ENCODE measurements around the gene ZNF665. TPM values are rescaled to one million over a fixed set of nuclear protein-coding genes. Genes with fewer than 3 reads are reported as not detected.

Gene ZNF665
- total RNA-seq, 2 donors from 2014 or later = 7.6 to 8.6 TPM

GRCh38 chr19:53165691-53166091 is 27.5 kb downstream of the ZNF665 start:
- H3K36me3 ChIP-seq (ENCODE audit: control insufficient read depth, insufficient read depth, low read length) = peaks cover 17% of the 10 kb centered on the region
- no peaks in the 10 kb centered on the region for H3K27me3 ChIP-seq (ENCODE audit: control insufficient read depth, insufficient read depth, low read length, poor library complexity, severe bottlenecking)
- Mint-ChIP-seq H3K36me3 (ENCODE audit: low read depth) (peaks cover 26% of the 10 kb centered on the region), H3K4me3 (no peak overlapping the region), H3K4me1 (no peaks in the 10 kb centered on the region), H3K27ac (no peak overlapping the region), H3K27me3 (ENCODE audit: insufficient read depth) (peaks cover 4% of the 10 kb centered on the region), H3K9me3 (peaks cover 78% of the 10 kb centered on the region)
- no peaks in the 10 kb centered on the region for H3K4me1 ChIP-seq (ENCODE audit: control insufficient read depth, insufficient read depth, low read length)
- DNase-seq = no peak
- 91 to 93% methylated on average over 2 to 3 of the region's 3 CpGs for WGBS, 2 experiments (ENCODE audit: insufficient coverage in 1 of 2, insufficient read length in 1 of 2)
- no peak overlapping the region for H3K4me3 ChIP-seq (ENCODE audit: low read length)
- H3K27ac ChIP-seq (ENCODE audit: low read depth, low read length) = no peak overlapping the region
- H3K9ac ChIP-seq (ENCODE audit: extremely low read depth, low read length, poor library complexity, severe bottlenecking) = no peak overlapping the region
- peaks cover 65% of the 10 kb centered on the region for H3K9me3 ChIP-seq (ENCODE audit: control insufficient read depth, low read length)
- no peak for TF ChIP-seq CTCF (conservative IDR thresholded peaks at IDR 0.05)

GRCh38 chr19:53161123-53161522 is 32.0 kb downstream of the ZNF665 start:
- no peaks in the 10 kb centered on the region for H3K27me3 ChIP-seq (ENCODE audit: control insufficient read depth, insufficient read depth, low read length, poor library complexity, severe bottlenecking)
- Mint-ChIP-seq H3K27me3 (ENCODE audit: insufficient read depth) (peaks cover 11% of the 10 kb centered on the region), H3K4me1 (peaks cover 9% of the 10 kb centered on the region), H3K36me3 (ENCODE audit: low read depth) (peaks cover 30% of the 10 kb centered on the region), H3K4me3 (no peak overlapping the region), H3K27ac (no peak overlapping the region), H3K9me3 (peaks cover 55% of the 10 kb centered on the region)
- H3K27ac ChIP-seq (ENCODE audit: low read depth, low read length) = no peak overlapping the region
- no peaks in the 10 kb centered on the region for H3K4me1 ChIP-seq (ENCODE audit: control insufficient read depth, insufficient read depth, low read length)
- peaks cover 48% of the 10 kb centered on the region for H3K9me3 ChIP-seq (ENCODE audit: control insufficient read depth, low read length)
- H3K9ac ChIP-seq (ENCODE audit: extremely low read depth, low read length, poor library complexity, severe bottlenecking) = no peak overlapping the region
- 87 to 91% methylated on average over 3 of the region's 3 CpGs for WGBS, 2 experiments (ENCODE audit: insufficient coverage in 1 of 2, insufficient read length in 1 of 2)
- no peak overlapping the region for H3K4me3 ChIP-seq (ENCODE audit: low read length)
- peaks cover 17% of the 10 kb centered on the region for H3K36me3 ChIP-seq (ENCODE audit: control insufficient read depth, insufficient read depth, low read length)
- no peak for DNase-seq
- no peak for TF ChIP-seq CTCF (conservative IDR thresholded peaks at IDR 0.05)

- no peak for DNase-seq
- no peak overlapping the region for H3K27ac ChIP-seq (ENCODE audit: low read depth, low read length)
- TF ChIP-seq CTCF (conservative IDR thresholded peaks at IDR 0.05) = no peak
- H3K4me3 Mint-ChIP-seq = no peak overlapping the region
- H3K4me3 ChIP-seq (ENCODE audit: low read length) = no peak overlapping the region
- no peaks in the 10 kb centered on the region for H3K4me1 ChIP-seq (ENCODE audit: control insufficient read depth, insufficient read depth, low read length)
- H3K9me3 Mint-ChIP-seq = peaks cover 47% of the 10 kb centered on the region
- no peak overlapping the region for H3K27ac Mint-ChIP-seq
- peaks cover 28% of the 10 kb centered on the region for H3K36me3 Mint-ChIP-seq (ENCODE audit: low read depth)
- H3K4me1 Mint-ChIP-seq = peaks cover 9% of the 10 kb centered on the region
- H3K9ac ChIP-seq (ENCODE audit: extremely low read depth, low read length, poor library complexity, severe bottlenecking) = no peak overlapping the region
- H3K36me3 ChIP-seq (ENCODE audit: control insufficient read depth, insufficient read depth, low read length) = peaks cover 12% of the 10 kb centered on the region
- H3K27me3 Mint-ChIP-seq (ENCODE audit: insufficient read depth) = peaks cover 11% of the 10 kb centered on the region
- no peaks in the 10 kb centered on the region for H3K27me3 ChIP-seq (ENCODE audit: control insufficient read depth, insufficient read depth, low read length, poor library complexity, severe bottlenecking)
- peaks cover 40% of the 10 kb centered on the region for H3K9me3 ChIP-seq (ENCODE audit: control insufficient read depth, low read length)
- 100% methylated on average over 1 of the region's 3 CpGs; no CpG with 5 or more reads in 1 of the 2 experiments for WGBS, 2 experiments (ENCODE audit: insufficient coverage in 1 of 2, insufficient read length in 1 of 2)
Measured at GRCh38 chr19:53160350-53160749, 32.8 kb downstream of the ZNF665 start.
